Liver (tissue), 9 donors: Measurements from ENCODE around the gene CBX8. TPM values are rescaled to one million over a fixed set of nuclear protein-coding genes. Genes with fewer than 3 reads are reported as not detected.

Experiments
- DNase-seq: peaks from one replicate; pipeline ENCODE4 v3.0.0-alpha.2; 2017; ENCODE audit warnings: low spot score
- H3K27ac ChIP-seq, 2 donors: one replicate each; pipeline ENCODE4 v1.7.0; 2013; ENCODE audit warnings: inconsistent platforms in 2 of 2, low read length in 2 of 2, control low read depth in 1 of 2, low read depth in 1 of 2, mild to moderate bottlenecking in 1 of 2
- H3K27me3 ChIP-seq, 4 donors: one replicate each; pipeline versions ENCODE4 v1.6.1 to v1.7.0; 2013; ENCODE audit warnings: low read length in 3 of 4, inconsistent platforms in 1 of 4, mild to moderate bottlenecking in 1 of 4, moderate library complexity in 1 of 4; ENCODE audit not compliant: control insufficient read depth in 4 of 4, insufficient read depth in 4 of 4
- H3K36me3 ChIP-seq, 4 donors: one replicate each; pipeline versions ENCODE4 v1.6.1 to v1.7.0; 2013; ENCODE audit warnings: low read length in 3 of 4, mild to moderate bottlenecking in 3 of 4, low read depth in 1 of 4, moderate library complexity in 1 of 4; ENCODE audit not compliant: control insufficient read depth in 4 of 4, insufficient read depth in 3 of 4
- H3K4me1 ChIP-seq, 4 donors: one replicate each; pipeline versions ENCODE4 v1.6.1 to v1.7.0; 2013; ENCODE audit warnings: low read length in 3 of 4, mild to moderate bottlenecking in 3 of 4, moderate library complexity in 1 of 4; ENCODE audit not compliant: control insufficient read depth in 4 of 4, insufficient read depth in 4 of 4
- H3K4me3 ChIP-seq, 3 donors: one replicate each; pipeline versions ENCODE4 v1.6.1 to v1.7.0; 2013; ENCODE audit warnings: low read length in 3 of 3, control low read depth in 1 of 3, low read depth in 1 of 3, mild to moderate bottlenecking in 1 of 3
- H3K9ac ChIP-seq, 2 donors: one replicate each; pipeline ENCODE4 v1.7.0; 2013; ENCODE audit warnings: low read length in 2 of 2, mild to moderate bottlenecking in 2 of 2, moderate library complexity in 2 of 2, control low read depth in 1 of 2, low read depth in 1 of 2
- H3K9me3 ChIP-seq, 4 donors: one replicate each; pipeline versions ENCODE4 v1.6.1 to v1.7.0; 2013; ENCODE audit warnings: low read length in 3 of 4; ENCODE audit not compliant: control insufficient read depth in 4 of 4
- ATF3 ChIP-seq: IDR thresholded peaks from 2 replicates; pipeline ENCODE4 v1.6.1; 2016; ENCODE audit warnings: antibody characterized with exemption
- EGR1 ChIP-seq, 2 donors: IDR thresholded peaks; 2 replicates each; pipeline ENCODE4 v1.6.1; 2016 to 2018; ENCODE audit warnings: antibody characterized with exemption in 2 of 2, low read depth in 2 of 2
- FOXA1 ChIP-seq: IDR thresholded peaks from 2 replicates; pipeline ENCODE4 v1.6.1; 2016; ENCODE audit warnings: antibody characterized with exemption
- FOXA2 ChIP-seq: IDR thresholded peaks from 2 replicates; pipeline ENCODE4 v1.6.1; 2016; ENCODE audit warnings: antibody characterized with exemption
- GABPA ChIP-seq, 2 donors: IDR thresholded peaks in 1 of 2; conservative IDR thresholded peaks in 1 of 2; 2 replicates each; pipeline ENCODE4 v1.6.1; 2016; ENCODE audit warnings: antibody characterized with exemption in 2 of 2, mild to moderate bottlenecking in 1 of 2, moderate library complexity in 1 of 2
- HNF4A ChIP-seq, 2 donors: conservative IDR thresholded peaks; 2 replicates each; pipeline ENCODE4 v1.6.1; 2016; ENCODE audit warnings: antibody characterized with exemption in 2 of 2, mild to moderate bottlenecking in 2 of 2
- HNF4G ChIP-seq: IDR thresholded peaks from 2 replicates; pipeline ENCODE4 v1.6.1; 2016; ENCODE audit warnings: antibody characterized with exemption
- JUND ChIP-seq, 2 donors: IDR thresholded peaks; 2 replicates each; pipeline ENCODE4 v1.6.1; 2016; ENCODE audit warnings: antibody characterized with exemption in 2 of 2
- MAX ChIP-seq: IDR thresholded peaks from 2 replicates; pipeline ENCODE4 v1.6.1; 2016; ENCODE audit warnings: antibody characterized with exemption
- NR2F2 ChIP-seq: IDR thresholded peaks from 2 replicates; pipeline ENCODE4 v1.6.1; 2016; ENCODE audit warnings: antibody characterized with exemption
- RAD21 ChIP-seq, 2 donors: IDR thresholded peaks; 2 replicates each; pipeline ENCODE4 v1.6.1; 2016; ENCODE audit warnings: antibody characterized with exemption in 2 of 2, mild to moderate bottlenecking in 2 of 2
- RXRA ChIP-seq, 2 donors: IDR thresholded peaks; 2 replicates each; pipeline ENCODE4 v1.6.1; 2017 to 2018; ENCODE audit warnings: antibody characterized with exemption in 2 of 2, mild to moderate bottlenecking in 1 of 2
- SP1 ChIP-seq: IDR thresholded peaks from 2 replicates; pipeline ENCODE4 v1.6.1; 2018; ENCODE audit warnings: antibody characterized with exemption, mild to moderate bottlenecking
- TAF1 ChIP-seq: conservative IDR thresholded peaks from 2 replicates; pipeline ENCODE4 v1.6.1; 2016; ENCODE audit warnings: antibody characterized with exemption, mild to moderate bottlenecking
- YY1 ChIP-seq: IDR thresholded peaks from 2 replicates; pipeline ENCODE4 v1.6.1; 2016; ENCODE audit warnings: antibody characterized with exemption, mild to moderate bottlenecking
- WGBS: extraction: QIAGEN DNeasy Blood & Tissue Kit; methylation state at CpG from one replicate; pipeline ENCODE4 v1.1.7; 2013; 5-methylcytosine and 5-hydroxymethylcytosine counted together
- polyA plus RNA-seq, 2 donors: library from polyadenylated mRNA; stranded (reverse) in 1 of 2; unstranded in 1 of 2; fragments of 200-250 nt in 1 of 2; fragments of >200 nt in 1 of 2; fragmentation: Nextera tagmentation in 1 of 2; extraction: Ambion mirVana in 1 of 2; gene quantifications; one replicate each; pipeline versions ENCODE4 v1.2.1 to v1.2.3, GENCODE V29; 2013 to 2015
- total RNA-seq, 2 donors: library from RNA; depleted of rRNA; stranded (reverse); fragments of >200 nt; gene quantifications; one replicate each; pipeline ENCODE4 v1.2.3, GENCODE V29; 2014
- TF ChIP-seq, protein P1 (sequence below): fragments of 150-350 bp; IDR thresholded peaks from 2 replicates; pipeline ENCODE4 v1.5.1; 2017; ENCODE audit warnings: improper control_type of control experiment, low read depth, low read length; ENCODE audit not compliant: missing input control
- TF ChIP-seq, protein P2 (sequence below): IDR thresholded peaks from 2 replicates; pipeline ENCODE4 v1.6.1; 2016; ENCODE audit warnings: antibody characterized with exemption
- TF ChIP-seq, protein P3 (sequence below): IDR thresholded peaks from 2 replicates; pipeline ENCODE4 v1.6.1; 2016; ENCODE audit warnings: antibody characterized with exemption, mild to moderate bottlenecking
- donor health status: healthy.
- donor health status: healthy.
- donor health status: healthy.
- donor health status: healthy.
- donor health status: healthy.

The CBX8 gene
- total and polyA plus RNA-seq, 4 donors = 0.75 to 2.7 (median 1.9) TPM

DNA sequence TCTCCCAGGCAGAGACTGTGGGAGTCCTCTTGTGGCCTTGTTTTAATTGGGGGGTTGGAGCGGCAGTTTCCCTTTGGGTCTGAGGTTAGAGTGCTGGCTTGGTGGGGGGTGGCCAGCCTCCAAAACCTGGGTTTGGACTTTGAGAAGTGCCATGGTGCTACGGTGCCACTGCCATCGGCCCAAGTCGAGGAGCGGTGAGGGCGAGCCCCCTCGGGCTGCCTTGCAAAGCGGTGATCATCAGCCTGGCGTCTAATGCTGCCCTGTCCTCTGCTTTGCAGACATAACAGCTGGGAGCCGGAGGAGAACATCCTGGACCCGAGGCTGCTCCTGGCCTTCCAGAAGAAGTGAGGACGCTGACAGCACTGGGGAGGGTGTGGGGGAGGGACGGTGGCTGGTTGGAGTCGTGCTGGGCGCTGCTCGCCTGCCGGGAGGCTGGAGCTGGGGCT is 17.8 kb downstream of the CBX8 start:
- H3K36me3 ChIP-seq = no peaks in the 10 kb centered on the region
- no peak overlapping the region for H3K4me3 ChIP-seq
- H3K27ac ChIP-seq = no peak overlapping the region
- H3K27me3 ChIP-seq = peaks cover 0 to 15% (median 4%) of the 10 kb centered on the region in 4 donors
- H3K9ac ChIP-seq = no peak overlapping the region
- H3K4me1 ChIP-seq = peaks cover 6 to 29% (median 17%) of the 10 kb centered on the region in 4 donors
- peaks cover 0 to 4% (median 0%) of the 10 kb centered on the region in 4 donors for H3K9me3 ChIP-seq
- no peak for DNase-seq
- no peak for TF ChIP-seq ATF3
- no peak for TF ChIP-seq GABPA (IDR thresholded peaks at IDR 0.05 in 1 of 2, conservative IDR thresholded peaks at IDR 0.05 in 1 of 2)
- TF ChIP-seq, protein P1, sequence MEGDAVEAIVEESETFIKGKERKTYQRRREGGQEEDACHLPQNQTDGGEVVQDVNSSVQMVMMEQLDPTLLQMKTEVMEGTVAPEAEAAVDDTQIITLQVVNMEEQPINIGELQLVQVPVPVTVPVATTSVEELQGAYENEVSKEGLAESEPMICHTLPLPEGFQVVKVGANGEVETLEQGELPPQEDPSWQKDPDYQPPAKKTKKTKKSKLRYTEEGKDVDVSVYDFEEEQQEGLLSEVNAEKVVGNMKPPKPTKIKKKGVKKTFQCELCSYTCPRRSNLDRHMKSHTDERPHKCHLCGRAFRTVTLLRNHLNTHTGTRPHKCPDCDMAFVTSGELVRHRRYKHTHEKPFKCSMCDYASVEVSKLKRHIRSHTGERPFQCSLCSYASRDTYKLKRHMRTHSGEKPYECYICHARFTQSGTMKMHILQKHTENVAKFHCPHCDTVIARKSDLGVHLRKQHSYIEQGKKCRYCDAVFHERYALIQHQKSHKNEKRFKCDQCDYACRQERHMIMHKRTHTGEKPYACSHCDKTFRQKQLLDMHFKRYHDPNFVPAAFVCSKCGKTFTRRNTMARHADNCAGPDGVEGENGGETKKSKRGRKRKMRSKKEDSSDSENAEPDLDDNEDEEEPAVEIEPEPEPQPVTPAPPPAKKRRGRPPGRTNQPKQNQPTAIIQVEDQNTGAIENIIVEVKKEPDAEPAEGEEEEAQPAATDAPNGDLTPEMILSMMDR = no peak
- no peak for TF ChIP-seq RAD21 (IDR thresholded peaks at IDR 0.05)
- no peak for TF ChIP-seq JUND (IDR thresholded peaks at IDR 0.05)
- no peak for TF ChIP-seq HNF4A (conservative IDR thresholded peaks at IDR 0.05)
- TF ChIP-seq HNF4G = no peak
- no peak for TF ChIP-seq TAF1
- TF ChIP-seq RXRA (IDR thresholded peaks at IDR 0.05) = no peak
- no peak for TF ChIP-seq NR2F2
- TF ChIP-seq, protein P2, sequence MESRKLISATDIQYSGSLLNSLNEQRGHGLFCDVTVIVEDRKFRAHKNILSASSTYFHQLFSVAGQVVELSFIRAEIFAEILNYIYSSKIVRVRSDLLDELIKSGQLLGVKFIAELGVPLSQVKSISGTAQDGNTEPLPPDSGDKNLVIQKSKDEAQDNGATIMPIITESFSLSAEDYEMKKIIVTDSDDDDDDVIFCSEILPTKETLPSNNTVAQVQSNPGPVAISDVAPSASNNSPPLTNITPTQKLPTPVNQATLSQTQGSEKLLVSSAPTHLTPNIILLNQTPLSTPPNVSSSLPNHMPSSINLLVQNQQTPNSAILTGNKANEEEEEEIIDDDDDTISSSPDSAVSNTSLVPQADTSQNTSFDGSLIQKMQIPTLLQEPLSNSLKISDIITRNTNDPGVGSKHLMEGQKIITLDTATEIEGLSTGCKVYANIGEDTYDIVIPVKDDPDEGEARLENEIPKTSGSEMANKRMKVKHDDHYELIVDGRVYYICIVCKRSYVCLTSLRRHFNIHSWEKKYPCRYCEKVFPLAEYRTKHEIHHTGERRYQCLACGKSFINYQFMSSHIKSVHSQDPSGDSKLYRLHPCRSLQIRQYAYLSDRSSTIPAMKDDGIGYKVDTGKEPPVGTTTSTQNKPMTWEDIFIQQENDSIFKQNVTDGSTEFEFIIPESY = no peak
- no peak for TF ChIP-seq FOXA1
- no peak for TF ChIP-seq SP1
- TF ChIP-seq EGR1 (IDR thresholded peaks at IDR 0.05; ENCODE audit: low read depth in 2 of 2) = no peak
- TF ChIP-seq FOXA2 = no peak
- TF ChIP-seq, protein P3, sequence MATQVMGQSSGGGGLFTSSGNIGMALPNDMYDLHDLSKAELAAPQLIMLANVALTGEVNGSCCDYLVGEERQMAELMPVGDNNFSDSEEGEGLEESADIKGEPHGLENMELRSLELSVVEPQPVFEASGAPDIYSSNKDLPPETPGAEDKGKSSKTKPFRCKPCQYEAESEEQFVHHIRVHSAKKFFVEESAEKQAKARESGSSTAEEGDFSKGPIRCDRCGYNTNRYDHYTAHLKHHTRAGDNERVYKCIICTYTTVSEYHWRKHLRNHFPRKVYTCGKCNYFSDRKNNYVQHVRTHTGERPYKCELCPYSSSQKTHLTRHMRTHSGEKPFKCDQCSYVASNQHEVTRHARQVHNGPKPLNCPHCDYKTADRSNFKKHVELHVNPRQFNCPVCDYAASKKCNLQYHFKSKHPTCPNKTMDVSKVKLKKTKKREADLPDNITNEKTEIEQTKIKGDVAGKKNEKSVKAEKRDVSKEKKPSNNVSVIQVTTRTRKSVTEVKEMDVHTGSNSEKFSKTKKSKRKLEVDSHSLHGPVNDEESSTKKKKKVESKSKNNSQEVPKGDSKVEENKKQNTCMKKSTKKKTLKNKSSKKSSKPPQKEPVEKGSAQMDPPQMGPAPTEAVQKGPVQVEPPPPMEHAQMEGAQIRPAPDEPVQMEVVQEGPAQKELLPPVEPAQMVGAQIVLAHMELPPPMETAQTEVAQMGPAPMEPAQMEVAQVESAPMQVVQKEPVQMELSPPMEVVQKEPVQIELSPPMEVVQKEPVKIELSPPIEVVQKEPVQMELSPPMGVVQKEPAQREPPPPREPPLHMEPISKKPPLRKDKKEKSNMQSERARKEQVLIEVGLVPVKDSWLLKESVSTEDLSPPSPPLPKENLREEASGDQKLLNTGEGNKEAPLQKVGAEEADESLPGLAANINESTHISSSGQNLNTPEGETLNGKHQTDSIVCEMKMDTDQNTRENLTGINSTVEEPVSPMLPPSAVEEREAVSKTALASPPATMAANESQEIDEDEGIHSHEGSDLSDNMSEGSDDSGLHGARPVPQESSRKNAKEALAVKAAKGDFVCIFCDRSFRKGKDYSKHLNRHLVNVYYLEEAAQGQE = no peak
- TF ChIP-seq YY1 = no peak
- TF ChIP-seq MAX = no peak
- 39% methylated on average over 17 of the region's 17 CpGs for WGBS
